SK-N-SH (cell line): ENCODE data around the gene SH3GL2. TPM values are rescaled to one million over a fixed set of nuclear protein-coding genes. Genes with fewer than 3 reads are reported as not detected.

ENCODE experiments used
- CTCF ChIA-PET: fragments of 300-600, 350-600 bp; formaldehyde crosslinking; extraction: SDS; loops from one replicate; lab custom pipeline; 2021; lab: Yijun Ruan, JAX
- POLR2A ChIA-PET: fragments of 350-600 bp; sonication (Branson Sonifier 250); formaldehyde crosslinking; extraction: SDS; loops from one replicate; lab custom pipeline; 2020; ENCODE audit warnings: antibody characterized with exemption, inconsistent platforms; lab: Yijun Ruan, JAX
- DNase-seq: peaks from one replicate; pipeline ENCODE4 v3.0.0; 2012
- H2AFZ ChIP-seq: fragments of 200-600 bp; sonication (generic); 2 replicates; pipeline ENCODE4 v1.8.1; 2016; ENCODE audit warnings: antibody characterized with exemption, mild to moderate bottlenecking, low read depth
- H3F3A ChIP-seq: fragments of 200-600 bp; sonication (generic); replicated peaks from 2 replicates; pipeline ENCODE3; 2016; ENCODE audit warnings: antibody characterized with exemption, mild to moderate bottlenecking; ENCODE audit not compliant: insufficient read depth
- H3K27ac ChIP-seq, 2 experiments: fragments of 200-500 bp in 1 of 2; fragments of 200-600 bp in 1 of 2; sonication (Bioruptor generic) in 1 of 2; sonication (generic), shearing (Covaris generic) in 1 of 2; 2 replicates each; pipeline versions ENCODE4 v1.5.1 to v1.6.1; 2014 to 2016; ENCODE audit warnings: low read depth in 2 of 2, inconsistent platforms in 1 of 2, low read length in 1 of 2, mild to moderate bottlenecking in 1 of 2, mixed read lengths in 1 of 2
- H3K27me3 ChIP-seq: fragments of 200-600 bp; sonication (generic), shearing (Covaris generic); 2 replicates; pipeline ENCODE4 v1.6.1; 2016; ENCODE audit warnings: mixed run types; ENCODE audit not compliant: insufficient read depth
- H3K36me3 ChIP-seq, 2 experiments: fragments of 200-500 bp in 1 of 2; fragments of 200-600 bp in 1 of 2; sonication (Bioruptor generic) in 1 of 2; sonication (generic) in 1 of 2; replicated peaks in 1 of 2; 2 replicates each; pipeline versions ENCODE3 to v1.5.1; 2014 to 2016; ENCODE audit warnings: low read length in 1 of 2, mild to moderate bottlenecking in 1 of 2; ENCODE audit not compliant: insufficient read depth in 2 of 2, control insufficient read depth in 1 of 2
- H3K4me1 ChIP-seq, 2 experiments: fragments of 200-500 bp in 1 of 2; fragments of 200-600 bp in 1 of 2; sonication (Bioruptor generic) in 1 of 2; sonication (generic), shearing (Covaris generic) in 1 of 2; 2 replicates each; pipeline versions ENCODE4 v1.5.1 to v1.6.1; 2014 to 2016; ENCODE audit warnings: low read depth in 1 of 2, low read length in 1 of 2, mixed run types in 1 of 2; ENCODE audit not compliant: insufficient read depth in 2 of 2, control insufficient read depth in 1 of 2
- H3K4me2 ChIP-seq: fragments of 200-600 bp; sonication (generic), shearing (Covaris generic); 2 replicates; pipeline ENCODE4 v1.6.1; 2017; ENCODE audit warnings: mixed run types
- H3K4me3 ChIP-seq, 2 experiments: fragments of 200-500 bp in 1 of 2; fragments of 200-600 bp in 1 of 2; sonication (Bioruptor generic) in 1 of 2; sonication (generic), shearing (Covaris generic) in 1 of 2; 2 replicates each; pipeline versions ENCODE4 v1.5.1 to v1.8.1; 2014 to 2016; ENCODE audit warnings: low read depth in 2 of 2, inconsistent platforms in 1 of 2, low read length in 1 of 2, mild to moderate bottlenecking in 1 of 2, mixed read lengths in 1 of 2, moderate library complexity in 1 of 2
- H3K79me2 ChIP-seq: fragments of 200-600 bp; sonication (generic); 2 replicates; pipeline ENCODE4 v1.8.1; 2017; ENCODE audit warnings: mild to moderate bottlenecking; ENCODE audit not compliant: insufficient read depth
- H3K9ac ChIP-seq: fragments of 200-600 bp; sonication (generic); 2 replicates; pipeline ENCODE4 v1.6.1; 2017; ENCODE audit warnings: mixed run types
- H3K9me2 ChIP-seq: fragments of 200-600 bp; sonication (generic); 2 replicates; pipeline ENCODE4 v1.6.1; 2017; ENCODE audit warnings: mixed run types
- H3K9me3 ChIP-seq: fragments of 200-600 bp; sonication (generic); 2 replicates; pipeline ENCODE4 v1.6.1; 2017; ENCODE audit warnings: mixed run types, mild to moderate bottlenecking, moderate library complexity
- H4K20me1 ChIP-seq: fragments of 200-600 bp; sonication (generic); 2 replicates; pipeline ENCODE4 v1.6.1; 2017; ENCODE audit warnings: mild to moderate bottlenecking, mixed run types; ENCODE audit not compliant: insufficient read depth
- EP300 ChIP-seq, 2 experiments: IDR thresholded peaks; 2 replicates each; pipeline versions ENCODE4 v1.4.0 to v1.6.1; 2012; ENCODE audit warnings: borderline replicate concordance in 1 of 2, low read depth in 1 of 2, low read length in 1 of 2
- FOXM1 ChIP-seq: IDR thresholded peaks from 2 replicates; pipeline ENCODE4 v1.4.0; 2012; ENCODE audit warnings: low read depth, mild to moderate bottlenecking
- REST ChIP-seq: IDR thresholded peaks from 2 replicates; pipeline ENCODE4 v1.6.1; 2012; ENCODE audit warnings: mild to moderate bottlenecking, low read depth, low read length, moderate library complexity
- RFX5 ChIP-seq: IDR thresholded peaks from 2 replicates; pipeline ENCODE4 v1.6.1; 2012; ENCODE audit warnings: mild to moderate bottlenecking, improper control_type of control experiment, low read length
- RXRA ChIP-seq: IDR thresholded peaks from 2 replicates; pipeline ENCODE4 v1.4.0; 2012; ENCODE audit warnings: low read depth, mild to moderate bottlenecking, borderline replicate concordance
- SIN3A ChIP-seq: IDR thresholded peaks from 2 replicates; pipeline ENCODE4 v1.6.1; 2012; ENCODE audit warnings: low read depth, mild to moderate bottlenecking, low read length, moderate library complexity, borderline replicate concordance
- SMC3 ChIP-seq: IDR thresholded peaks from 2 replicates; pipeline ENCODE4 v1.6.1; 2012; ENCODE audit warnings: low read depth, low read length, improper control_type of control experiment
- USF2 ChIP-seq: fragments of 150-350 bp; IDR thresholded peaks from 2 replicates; pipeline ENCODE4 v1.6.1; 2017; ENCODE audit warnings: antibody characterized with exemption, low read length, low read depth, borderline replicate concordance
- ZBTB33 ChIP-seq: IDR thresholded peaks from 2 replicates; pipeline ENCODE4 v1.4.0; 2012; ENCODE audit warnings: low read depth, borderline replicate concordance
- WGBS: methylation state at CpG from one replicate; pipeline ENCODE4 v1.1.6; 2017; ENCODE audit warnings: low lambda C conversion rate; 5-methylcytosine and 5-hydroxymethylcytosine counted together
- polyA plus RNA-seq, 3 experiments: library from polyadenylated mRNA; depleted of rRNA; stranded (reverse); fragments of >200 nt; gene quantifications; 2 replicates each; pipeline ENCODE4 v1.2.3, GENCODE V29; 2012
- TF ChIP-seq, protein P1 (sequence below): IDR thresholded peaks from 2 replicates; pipeline ENCODE4; 2012

Gene SH3GL2
- polyA plus RNA-seq, 1 of the 3 experiments (the other 2 are of a cell fraction): 0.05 TPM

DNA sequence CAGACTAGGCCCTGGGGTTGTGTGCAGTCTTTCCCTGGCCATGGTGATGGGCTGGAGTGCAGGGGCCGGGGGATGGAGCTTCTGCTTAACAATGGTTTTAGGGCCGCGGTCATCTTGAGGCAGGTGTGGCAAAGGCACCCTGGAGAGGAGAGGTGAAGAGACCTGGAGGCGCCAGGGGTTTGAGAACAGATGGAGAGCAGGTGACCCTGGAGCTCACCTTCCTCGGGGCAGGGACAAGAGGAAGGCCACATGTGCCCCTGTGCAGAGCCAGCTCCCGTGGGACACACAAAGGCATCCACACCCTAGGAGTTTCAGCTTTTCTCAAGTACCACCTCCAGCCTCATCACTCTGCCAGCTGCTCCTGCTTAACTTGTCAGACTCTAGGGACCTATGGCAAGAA lies 46.4 kb upstream of the SH3GL2 start:
- H3K9me2 ChIP-seq: no peaks in the 10 kb centered on the region
- H2AFZ ChIP-seq: no peak overlapping the region
- no peak overlapping the region for H3K9ac ChIP-seq
- no peaks in the 10 kb centered on the region for H3K79me2 ChIP-seq
- no peak overlapping the region for H3K27ac ChIP-seq
- no peak overlapping the region for H3K4me2 ChIP-seq
- no peaks in the 10 kb centered on the region for H3K36me3 ChIP-seq
- no peaks in the 10 kb centered on the region for H3K4me1 ChIP-seq
- no peak overlapping the region for H3K4me3 ChIP-seq
- H3F3A ChIP-seq: no peaks in the 10 kb centered on the region
- H4K20me1 ChIP-seq: no peaks in the 10 kb centered on the region
- CTCF ChIA-PET: interaction anchor here (0.9 to 2.3 kb wide), 9 partner anchors 9 to 853 kb away, joined by 3 to 11 read pairs (median 3); no protein-coding TSS in a partner anchor
- no peaks in the 10 kb centered on the region; the same call in 1 of the 2 replicates for H3K27me3 ChIP-seq
- TF ChIP-seq FOXM1: no peak
- TF ChIP-seq USF2: no peak
- TF ChIP-seq, protein P1, sequence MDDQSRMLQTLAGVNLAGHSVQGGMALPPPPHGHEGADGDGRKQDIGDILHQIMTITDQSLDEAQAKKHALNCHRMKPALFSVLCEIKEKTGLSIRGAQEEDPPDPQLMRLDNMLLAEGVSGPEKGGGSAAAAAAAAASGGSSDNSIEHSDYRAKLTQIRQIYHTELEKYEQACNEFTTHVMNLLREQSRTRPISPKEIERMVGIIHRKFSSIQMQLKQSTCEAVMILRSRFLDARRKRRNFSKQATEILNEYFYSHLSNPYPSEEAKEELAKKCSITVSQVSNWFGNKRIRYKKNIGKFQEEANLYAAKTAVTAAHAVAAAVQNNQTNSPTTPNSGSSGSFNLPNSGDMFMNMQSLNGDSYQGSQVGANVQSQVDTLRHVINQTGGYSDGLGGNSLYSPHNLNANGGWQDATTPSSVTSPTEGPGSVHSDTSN: no peak
- no peak for TF ChIP-seq SIN3A
- TF ChIP-seq ZBTB33: no peak
- no peak for TF ChIP-seq SMC3
- no peak for TF ChIP-seq RFX5
- TF ChIP-seq EP300 (IDR thresholded peaks at IDR 0.05; ENCODE audit: borderline replicate concordance in 1 of 2, low read depth in 1 of 2, low read length in 1 of 2): no peak
- no peak for TF ChIP-seq RXRA
- WGBS: 58% methylated on average over 6 of the region's 6 CpGs
- no peak for DNase-seq
- no peaks in the 10 kb centered on the region for H3K9me3 ChIP-seq
- POLR2A ChIA-PET: interaction anchor here (0.5 kb wide), 1 partner anchor 18 kb away, joined by 3 read pairs; no protein-coding TSS in a partner anchor

- WGBS: 87% methylated on average over 3 of the region's 3 CpGs
- no peaks in the 10 kb centered on the region; the same call in 1 of the 2 replicates for H3K27me3 ChIP-seq
- no peaks in the 10 kb centered on the region for H3K79me2 ChIP-seq
- H2AFZ ChIP-seq: no peak overlapping the region
- no peak overlapping the region for H3K27ac ChIP-seq
- H4K20me1 ChIP-seq: no peaks in the 10 kb centered on the region
- H3F3A ChIP-seq: no peaks in the 10 kb centered on the region
- no peaks in the 10 kb centered on the region for H3K9me3 ChIP-seq
- H3K4me1 ChIP-seq: no peaks in the 10 kb centered on the region
- ChIA-PET CTCF (no interaction called here), POLR2A (no interaction called here)
- H3K9ac ChIP-seq: no peak overlapping the region
- no peak for TF ChIP-seq REST
- no peaks in the 10 kb centered on the region for H3K9me2 ChIP-seq
- H3K36me3 ChIP-seq: no peaks in the 10 kb centered on the region
- DNase-seq: no peak
- no peak overlapping the region for H3K4me3 ChIP-seq
- no peak overlapping the region for H3K4me2 ChIP-seq
These were observed 43.7 kb upstream of the SH3GL2 start for GRCh38 chr9:17535176-17535575.
